Caco-2 (cell line): ENCODE results near the gene CD58. TPM values are rescaled to one million over a fixed set of nuclear protein-coding genes. Genes with fewer than 3 reads are reported as not detected.

ENCODE experiments used
- BruUV-seq: library from RNA; stranded (reverse); fragments of 400-500 nt; replicated peaks from 2 replicates; lab custom pipeline; 2021; lab: Mats Ljungman, UMichigan
- CTCF ChIA-PET: fragments of 300-600 bp; sonication (Branson Sonifier 250); formaldehyde crosslinking; loops from one replicate; lab custom pipeline; 2022; ENCODE audit warnings: antibody characterized with exemption; lab: Charles Lee
- POLR2A ChIA-PET: fragments of 300-600 bp; sonication (Branson Sonifier 250); formaldehyde crosslinking; loops from one replicate; lab custom pipeline; 2022; ENCODE audit warnings: antibody characterized with exemption; lab: Charles Lee
- DNase-seq, 2 experiments: peaks; one replicate each; pipeline versions ENCODE4 v3.0.0 to v3.0.0-alpha.2; 2020 to 2022
- H3K27me3 ChIP-seq: replicated peaks from 2 replicates; pipeline ENCODE4 v1.6.0; 2011; ENCODE audit warnings: low read length; ENCODE audit not compliant: control insufficient read depth, insufficient read depth
- H3K36me3 ChIP-seq: 2 replicates; pipeline ENCODE4 v1.5.1; 2011; ENCODE audit warnings: low read length; ENCODE audit not compliant: control insufficient read depth, insufficient read depth
- H3K4me1 ChIP-seq: fragments of 250-450 bp; sonication (Bioruptor Pico); 2 replicates; pipeline ENCODE4 v1.5.1; 2020; ENCODE audit warnings: mild to moderate bottlenecking
- H3K4me3 ChIP-seq: 2 replicates; pipeline ENCODE4 v1.5.1; 2011; ENCODE audit warnings: low read depth, mild to moderate bottlenecking, control low read depth, low read length
- H3K9me3 ChIP-seq: fragments of 250-450 bp; sonication (Bioruptor Pico); 2 replicates; pipeline ENCODE4 v1.5.1; 2020; ENCODE audit warnings: mild to moderate bottlenecking, moderate library complexity
- H3K27ac Mint-ChIP-seq: one replicate; pipeline ENCODE4 v1.8.0; 2022; ENCODE audit warnings: mixed read lengths; ENCODE audit not compliant: unreplicated experiment
- H3K27me3 Mint-ChIP-seq: one replicate; pipeline ENCODE4 v1.8.0; 2022; ENCODE audit warnings: mixed read lengths; ENCODE audit not compliant: insufficient read depth, unreplicated experiment
- H3K36me3 Mint-ChIP-seq: one replicate; pipeline ENCODE4 v1.8.0; 2022; ENCODE audit warnings: mild to moderate bottlenecking, mixed read lengths; ENCODE audit not compliant: insufficient read depth, unreplicated experiment
- H3K4me1 Mint-ChIP-seq: one replicate; pipeline ENCODE4 v1.8.0; 2022; ENCODE audit warnings: low read depth, mixed read lengths; ENCODE audit not compliant: unreplicated experiment
- H3K4me3 Mint-ChIP-seq: one replicate; pipeline ENCODE4 v1.8.0; 2022; ENCODE audit warnings: mild to moderate bottlenecking, moderate library complexity, mixed read lengths; ENCODE audit not compliant: unreplicated experiment
- H3K9me3 Mint-ChIP-seq: one replicate; pipeline ENCODE4 v1.8.0; 2022; ENCODE audit warnings: mixed read lengths; ENCODE audit not compliant: unreplicated experiment
- intact Hi-C: fragments of 100-400 bp; cut with micrococcal nuclease; formaldehyde crosslinking; loops from one replicate; pipeline ENCODE4 v1.10.0; 2022; ENCODE audit not compliant: unreplicated experiment
- total RNA-seq: library from RNA; stranded (reverse); gene quantifications from 2 replicates; pipeline ENCODE4 v1.2.3, GENCODE V29; 2022
- TF ChIP-seq, protein P1 (sequence below), 2 experiments: fragments of 200-600 bp in 1 of 2; IDR thresholded peaks; 1 replicate in 1 of 2; 2 replicates in 1 of 2; pipeline versions ENCODE4 v1.5.1 to v1.8.0; 2011 to 2022; ENCODE audit warnings: antibody characterized with exemption in 1 of 2, control low read depth in 1 of 2, inconsistent platforms in 1 of 2, low read depth in 1 of 2, low read length in 1 of 2, mild to moderate bottlenecking in 1 of 2, moderate library complexity in 1 of 2; ENCODE audit not compliant: insufficient read depth in 1 of 2, severe bottlenecking in 1 of 2, unreplicated experiment in 1 of 2

The CD58 gene
- total RNA-seq, 1 experiment from 2014 or later, result 5.6 TPM

GRCh38 chr1:116503546-116504307 lies 67.1 kb downstream of the CD58 start:
- intact Hi-C loops, result no loop called here
- Histone ChIP-seq H3K36me3 (no peaks in the 10 kb centered on the region), H3K9me3 (no peaks in the 10 kb centered on the region; the same call in 1 of the 2 replicates), H3K27me3 (no peaks in the 10 kb centered on the region), H3K4me3 (no peak overlapping the region), H3K4me1 (peaks cover 18% of the 10 kb centered on the region; the same call in 1 of the 2 replicates)
- no peak for DNase-seq
- Mint-ChIP-seq H3K27ac (no peak overlapping the region), H3K27me3 (no peaks in the 10 kb centered on the region), H3K4me1 (no peaks in the 10 kb centered on the region), H3K36me3 (no peaks in the 10 kb centered on the region), H3K4me3 (no peak overlapping the region), H3K9me3 (no peaks in the 10 kb centered on the region)
- ChIA-PET CTCF (interaction anchor here (1.7 kb wide), 1 partner anchor 365 kb away, joined by 4 read pairs; no protein-coding TSS in a partner anchor), POLR2A (no interaction called here)
- no TSS peak for BruUV-seq
- TF ChIP-seq, protein P1, sequence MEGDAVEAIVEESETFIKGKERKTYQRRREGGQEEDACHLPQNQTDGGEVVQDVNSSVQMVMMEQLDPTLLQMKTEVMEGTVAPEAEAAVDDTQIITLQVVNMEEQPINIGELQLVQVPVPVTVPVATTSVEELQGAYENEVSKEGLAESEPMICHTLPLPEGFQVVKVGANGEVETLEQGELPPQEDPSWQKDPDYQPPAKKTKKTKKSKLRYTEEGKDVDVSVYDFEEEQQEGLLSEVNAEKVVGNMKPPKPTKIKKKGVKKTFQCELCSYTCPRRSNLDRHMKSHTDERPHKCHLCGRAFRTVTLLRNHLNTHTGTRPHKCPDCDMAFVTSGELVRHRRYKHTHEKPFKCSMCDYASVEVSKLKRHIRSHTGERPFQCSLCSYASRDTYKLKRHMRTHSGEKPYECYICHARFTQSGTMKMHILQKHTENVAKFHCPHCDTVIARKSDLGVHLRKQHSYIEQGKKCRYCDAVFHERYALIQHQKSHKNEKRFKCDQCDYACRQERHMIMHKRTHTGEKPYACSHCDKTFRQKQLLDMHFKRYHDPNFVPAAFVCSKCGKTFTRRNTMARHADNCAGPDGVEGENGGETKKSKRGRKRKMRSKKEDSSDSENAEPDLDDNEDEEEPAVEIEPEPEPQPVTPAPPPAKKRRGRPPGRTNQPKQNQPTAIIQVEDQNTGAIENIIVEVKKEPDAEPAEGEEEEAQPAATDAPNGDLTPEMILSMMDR (IDR thresholded peaks at IDR 0.05; ENCODE audit: insufficient read depth in 1 of 2, low read depth in 1 of 2, low read length in 1 of 2, severe bottlenecking in 1 of 2, unreplicated experiment in 1 of 2), result no peak

DNA sequence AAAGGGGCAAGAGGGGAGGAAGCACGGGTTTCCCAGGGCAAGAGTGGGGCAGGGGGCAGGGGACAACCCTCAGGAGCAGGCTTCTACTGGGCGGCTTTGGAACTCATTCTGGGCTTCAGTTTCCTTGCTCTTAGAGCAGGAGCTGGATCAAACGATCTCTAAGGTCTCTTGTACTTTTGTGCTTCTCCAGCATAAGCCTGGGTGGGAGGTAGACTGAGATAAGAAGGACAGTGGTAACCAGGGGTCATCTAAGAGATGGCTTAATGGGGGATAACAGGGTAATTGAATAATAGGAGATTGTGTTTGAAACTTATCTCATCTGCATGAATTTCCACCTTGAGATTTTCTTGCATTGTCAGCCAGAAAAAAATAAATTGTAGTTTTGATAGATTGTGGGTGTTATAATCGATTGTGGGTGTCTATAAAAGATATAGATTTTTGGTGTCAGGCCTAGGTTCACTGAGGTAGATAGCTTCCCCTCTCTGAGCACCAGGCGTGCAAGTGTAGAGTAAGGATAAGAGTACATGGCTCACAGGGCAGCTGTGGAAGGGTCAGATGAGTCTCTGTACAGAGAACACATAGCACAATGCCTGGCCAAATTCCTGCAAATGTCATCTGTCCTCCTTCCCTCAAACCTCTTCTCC lies 68.0 kb downstream of the CD58 start:
- no TSS peak for BruUV-seq
- no peaks in the 10 kb centered on the region for H3K9me3 Mint-ChIP-seq
- intact Hi-C loops, result no loop called here
- TF ChIP-seq, protein P1 (IDR thresholded peaks at IDR 0.05; ENCODE audit: insufficient read depth in 1 of 2, low read depth in 1 of 2, low read length in 1 of 2, severe bottlenecking in 1 of 2, unreplicated experiment in 1 of 2), result no peak
- ChIA-PET POLR2A (no interaction called here), CTCF (interaction anchor here (1.7 kb wide), 1 partner anchor 364 kb away, joined by 4 read pairs; no protein-coding TSS in a partner anchor)
- H3K27me3 Mint-ChIP-seq, result no peaks in the 10 kb centered on the region
- H3K4me1 Mint-ChIP-seq, result no peaks in the 10 kb centered on the region
- no peak overlapping the region for H3K27ac Mint-ChIP-seq
- H3K4me3 Mint-ChIP-seq, result no peak overlapping the region
- no peaks in the 10 kb centered on the region; the same call in 1 of the 2 replicates for H3K9me3 ChIP-seq
- no peaks in the 10 kb centered on the region for H3K27me3 ChIP-seq
- peaks cover 18% of the 10 kb centered on the region; the same call in 1 of the 2 replicates for H3K4me1 ChIP-seq
- H3K36me3 Mint-ChIP-seq, result no peaks in the 10 kb centered on the region
- no peak for DNase-seq
- H3K4me3 ChIP-seq, result no peak overlapping the region
- no peaks in the 10 kb centered on the region for H3K36me3 ChIP-seq

DNA sequence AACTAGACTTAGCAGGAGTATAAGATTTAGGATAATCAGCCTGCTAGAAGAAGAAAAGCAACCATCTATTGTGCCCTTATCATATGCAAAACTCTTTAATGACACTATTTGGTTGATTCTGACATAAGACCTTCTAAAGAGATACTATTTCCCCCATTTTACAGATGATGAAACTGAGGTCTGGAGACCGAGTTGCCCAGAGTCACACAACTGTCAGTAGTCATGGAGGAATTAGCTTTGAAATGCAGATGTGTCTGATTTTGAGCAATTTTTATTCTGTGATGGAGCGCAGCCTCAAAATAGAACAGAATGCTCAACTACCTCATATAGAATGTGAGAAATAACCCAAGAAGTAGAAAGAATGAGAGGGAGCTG lies 69.0 kb downstream of the CD58 start:
- no peak overlapping the region for H3K4me3 Mint-ChIP-seq
- H3K27ac Mint-ChIP-seq, result no peak overlapping the region
- ChIA-PET POLR2A (no interaction called here), CTCF (interaction anchor here (1.7 kb wide), 1 partner anchor 363 kb away, joined by 4 read pairs; no protein-coding TSS in a partner anchor)
- Histone ChIP-seq H3K27me3 (no peaks in the 10 kb centered on the region), H3K4me3 (no peak overlapping the region), H3K36me3 (no peaks in the 10 kb centered on the region), H3K9me3 (no peaks in the 10 kb centered on the region; the same call in 1 of the 2 replicates), H3K4me1 (peaks cover 18% of the 10 kb centered on the region; the same call in 1 of the 2 replicates)
- H3K27me3 Mint-ChIP-seq, result no peaks in the 10 kb centered on the region
- BruUV-seq, result no TSS peak
- H3K4me1 Mint-ChIP-seq, result peaks cover 3% of the 10 kb centered on the region
- no peaks in the 10 kb centered on the region for H3K9me3 Mint-ChIP-seq
- H3K36me3 Mint-ChIP-seq, result no peaks in the 10 kb centered on the region
- TF ChIP-seq, protein P1 (IDR thresholded peaks at IDR 0.05; ENCODE audit: insufficient read depth in 1 of 2, low read depth in 1 of 2, low read length in 1 of 2, severe bottlenecking in 1 of 2, unreplicated experiment in 1 of 2), result no peak
- DNase-seq, result no peak
- intact Hi-C loops, result no loop called here
